HG03135 (cell line): ENCODE data around the gene RAP1A.
"Not testable (repeated sequence)": the region's sequence is repeated elsewhere in the genome, so short reads cannot be mapped to it uniquely, and the experiment has no call there.

ENCODE experiments used
- ATAC-seq: cut with Tn5 transposase; IDR thresholded peaks from one replicate; pipeline ENCODE4 v1.9.1; 2021; ENCODE audit warnings: mild to moderate bottlenecking, moderate library complexity; ENCODE audit not compliant: unreplicated experiment

The RAP1A gene

DNA sequence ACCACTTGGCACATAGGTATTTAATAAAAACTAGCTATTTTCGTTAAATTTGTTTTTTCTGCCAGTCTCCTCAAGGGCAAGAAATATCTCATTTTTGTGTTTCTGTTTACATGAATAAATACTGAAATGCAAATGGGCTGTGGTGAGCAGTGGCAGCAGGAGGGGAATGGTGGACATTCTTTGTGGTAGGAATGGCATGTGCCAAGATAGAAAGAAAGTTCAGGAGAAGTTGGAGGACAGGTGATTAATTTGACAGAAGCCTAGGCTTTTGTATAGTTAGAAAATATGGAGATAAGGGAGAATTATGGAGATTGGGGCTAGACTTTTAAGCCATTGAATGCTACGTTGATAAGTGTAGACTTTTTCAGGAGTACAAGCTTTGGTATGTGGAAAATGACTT is 8.6 kb downstream of the RAP1A start:
- ATAC-seq: no peak

DNA sequence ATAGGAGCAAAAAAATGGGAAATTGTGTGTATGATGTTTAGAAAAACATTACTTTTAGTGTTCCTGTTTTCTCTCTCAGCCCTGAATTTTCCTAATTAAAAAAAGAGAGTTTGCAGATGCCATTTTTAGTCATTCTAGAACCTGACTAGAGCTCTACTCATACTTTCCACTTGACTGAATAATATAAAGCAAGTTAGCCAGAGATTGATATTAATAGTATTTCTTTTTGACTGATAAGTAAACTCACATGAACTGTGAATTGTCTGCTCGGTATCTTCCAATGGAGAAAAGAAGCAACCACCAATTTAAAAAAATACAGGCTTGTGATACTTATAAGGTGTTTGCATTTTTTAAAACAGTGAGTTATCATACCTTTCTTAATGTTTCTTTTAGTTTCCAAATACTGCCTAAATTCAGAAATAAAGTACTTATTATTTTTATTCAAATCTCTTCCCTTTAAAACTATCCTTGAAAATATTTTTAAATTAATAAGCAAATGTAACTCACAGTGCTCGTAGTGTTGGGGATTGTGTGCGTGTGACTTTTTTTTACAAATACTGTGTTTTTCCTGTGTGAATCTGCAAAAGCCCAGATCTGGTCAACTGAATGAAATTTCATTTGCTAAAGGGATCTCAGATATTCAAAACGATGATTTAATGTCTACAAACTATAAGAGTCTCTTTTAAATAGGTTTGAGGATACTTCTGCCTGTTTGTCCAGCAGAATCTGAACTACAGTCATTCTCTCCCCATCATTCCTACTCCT is 9.8 kb downstream of the RAP1A start:
- ATAC-seq: no peak

DNA sequence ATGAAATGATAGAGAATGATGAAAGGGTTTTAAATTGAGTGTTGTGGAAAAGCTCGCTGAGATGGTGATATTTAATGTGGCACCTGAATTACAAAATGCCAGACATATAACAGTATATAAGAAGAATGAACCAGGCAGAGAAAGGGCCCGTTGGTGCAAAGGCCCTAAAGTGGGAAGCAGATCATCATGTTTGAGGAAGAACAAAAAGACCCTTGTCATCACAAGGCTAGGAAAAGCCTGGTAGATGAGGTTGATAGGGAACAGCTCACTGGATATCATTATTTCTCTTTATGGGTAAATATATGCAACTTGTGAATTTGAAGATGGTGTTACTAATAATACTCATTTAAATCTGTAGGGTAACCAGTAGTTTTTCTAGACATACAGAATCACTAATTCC is 11.0 kb downstream of the RAP1A start:
- no peak for ATAC-seq

DNA sequence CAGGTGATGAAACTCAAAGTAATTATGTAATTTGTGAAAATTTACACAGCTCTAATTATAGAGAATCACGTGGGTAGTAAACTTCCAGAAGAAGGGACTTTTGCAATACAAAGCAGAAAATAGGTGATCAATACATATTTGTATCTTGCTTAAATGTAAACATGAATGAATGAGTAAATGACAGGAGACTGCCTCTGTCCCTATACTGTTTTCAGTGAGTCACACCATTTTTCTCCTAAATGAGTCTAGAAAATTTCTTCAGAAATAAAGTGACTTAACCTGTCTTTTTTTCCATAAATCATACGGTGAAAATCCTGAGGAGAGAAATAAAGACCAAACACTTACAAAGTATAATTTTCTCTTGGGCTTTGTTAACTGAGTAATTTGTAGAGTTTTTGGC is 11.9 kb downstream of the RAP1A start:
- no peak for ATAC-seq

DNA sequence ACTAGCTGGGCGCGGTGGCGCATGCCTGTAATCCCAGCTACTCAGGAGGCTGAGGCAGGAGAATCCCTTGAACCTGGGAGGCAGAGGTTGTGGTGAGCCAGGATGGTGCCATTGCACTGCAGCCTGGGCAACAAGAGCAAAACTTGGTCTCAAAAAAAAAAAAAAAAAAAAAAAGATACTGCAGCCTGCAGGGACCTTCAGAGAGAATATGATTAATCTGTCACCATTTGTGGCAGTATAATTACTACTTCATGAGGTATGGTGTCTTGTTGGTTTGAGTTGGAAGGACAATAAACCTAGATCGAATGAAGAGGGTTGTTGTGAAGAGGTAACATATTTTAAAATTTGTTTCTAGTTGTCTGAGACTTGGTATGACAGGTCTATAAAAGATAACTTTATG is 13.2 kb downstream of the RAP1A start:
- not testable (repeated sequence) for ATAC-seq

DNA sequence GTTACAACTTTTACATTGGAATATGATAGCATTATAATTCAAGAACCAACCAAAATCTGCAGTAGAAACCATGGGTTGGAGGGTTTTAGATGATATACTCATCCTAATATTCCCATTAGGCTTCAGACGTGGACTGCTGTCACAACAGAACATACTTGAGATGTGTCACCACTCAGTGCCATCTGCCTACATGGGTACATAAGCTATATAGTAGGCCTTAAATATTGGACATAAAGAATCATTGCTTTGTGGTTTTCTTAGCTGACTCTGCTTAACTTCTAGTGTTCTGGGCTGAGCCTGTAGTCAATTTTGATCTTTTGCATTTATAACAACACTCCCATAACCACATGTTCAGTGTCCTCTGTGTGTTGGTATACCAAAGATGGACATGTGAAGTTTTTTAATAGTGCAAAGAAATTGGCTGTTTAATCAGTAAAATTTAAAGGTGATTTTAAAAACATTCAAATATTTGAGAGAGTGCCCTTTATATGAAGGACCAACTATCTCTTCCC is 14.2 kb downstream of the RAP1A start:
- ATAC-seq: no peak

DNA sequence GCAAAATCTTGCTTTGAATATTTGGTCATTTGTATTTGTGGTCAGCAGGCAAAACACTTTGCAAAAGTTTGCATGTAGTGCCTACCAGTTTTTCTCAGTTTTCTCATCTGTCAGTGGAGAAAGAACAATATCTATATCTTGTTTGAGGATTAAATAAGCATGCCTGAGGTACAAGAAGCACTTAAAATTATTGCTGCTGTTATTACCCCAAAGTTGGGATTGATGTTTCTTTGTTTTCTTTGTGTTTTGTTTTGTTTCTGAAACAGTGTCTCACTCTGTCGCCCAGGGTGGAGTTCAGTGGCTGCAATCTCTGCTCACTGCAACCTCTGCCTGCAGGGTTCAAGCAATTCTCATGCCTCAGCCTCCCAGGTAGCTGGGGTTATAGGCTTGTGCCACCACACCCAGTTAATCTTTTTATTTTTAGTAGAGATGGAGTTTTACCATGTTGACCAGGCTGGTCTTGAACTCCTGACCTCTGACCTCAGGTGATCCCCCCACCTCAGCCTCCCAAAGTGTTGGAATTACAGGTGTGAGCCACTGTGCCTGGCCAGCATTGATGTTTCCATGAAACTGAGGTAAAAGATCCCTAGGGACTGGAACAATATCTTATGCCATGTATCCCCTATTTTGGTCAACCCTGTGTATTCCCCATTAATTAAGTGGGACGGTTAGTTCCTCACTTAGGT is 15.9 kb downstream of the RAP1A start:
- no peak for ATAC-seq

DNA sequence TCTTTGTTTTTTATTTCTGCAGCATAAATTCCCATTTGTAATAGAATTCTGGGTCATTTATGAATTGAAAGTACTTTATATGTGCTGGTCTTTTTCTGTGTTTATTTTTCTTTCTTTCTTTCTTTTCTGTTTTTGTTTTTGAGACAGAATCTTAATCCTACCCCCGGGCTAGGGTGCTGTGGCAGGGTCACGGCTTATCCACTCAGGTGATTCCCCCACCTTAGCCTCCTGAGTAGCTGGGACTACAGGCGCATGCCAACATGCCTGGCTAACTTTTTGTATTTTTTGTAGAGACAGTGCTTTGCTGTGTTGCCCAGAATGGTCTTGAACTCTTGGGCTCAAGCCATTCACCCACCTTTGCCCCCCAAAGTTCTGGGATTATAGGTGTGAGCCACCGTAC is 18.7 kb downstream of the RAP1A start:
- no peak for ATAC-seq

DNA sequence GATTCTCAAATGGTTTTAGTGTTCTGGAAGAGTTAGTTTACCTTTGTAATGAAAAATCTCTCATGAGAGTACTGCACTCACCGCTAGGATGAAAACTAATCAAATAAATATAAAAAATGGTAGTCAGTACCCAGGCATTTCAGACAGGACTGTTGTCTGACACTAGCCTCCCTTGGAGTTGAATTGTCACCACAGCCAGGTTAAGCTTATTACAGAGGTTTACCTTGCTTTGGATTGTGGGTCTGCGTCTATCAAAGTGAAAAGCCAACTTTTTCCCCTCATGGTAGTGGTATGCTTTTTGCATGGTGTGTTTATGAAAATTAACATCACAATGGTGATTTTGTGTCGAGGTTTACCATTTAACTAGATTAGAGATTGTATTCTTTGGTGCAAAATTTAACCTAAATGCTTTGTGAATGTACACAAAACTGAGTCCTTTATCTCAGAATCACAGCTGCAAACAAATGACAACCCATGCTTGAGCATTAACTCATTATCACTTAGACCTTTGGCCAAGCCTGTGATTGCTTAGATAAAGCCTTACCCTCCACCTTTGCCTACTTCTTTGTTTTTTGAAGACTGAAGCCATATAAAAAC is 20.1 kb downstream of the RAP1A start:
- ATAC-seq: no peak

DNA sequence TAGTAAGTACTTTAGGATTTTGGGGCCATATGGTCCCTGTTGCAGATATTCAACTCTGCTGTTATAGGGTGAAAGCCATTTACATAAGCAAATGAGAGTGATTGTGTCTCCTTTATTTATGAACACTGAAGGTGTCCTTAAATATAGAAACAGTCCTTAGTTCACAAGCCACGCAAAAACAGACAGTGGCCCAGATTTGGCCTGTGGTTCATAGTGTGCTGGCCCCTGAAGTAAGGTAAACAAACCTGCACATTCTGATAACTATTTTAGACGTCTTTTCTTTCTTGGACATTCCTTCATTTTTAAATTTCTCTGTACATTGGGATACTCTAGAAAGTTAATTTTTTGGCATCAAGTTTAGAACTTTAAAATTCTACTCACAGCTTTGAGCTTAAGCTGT is 23.5 kb downstream of the RAP1A start:
- ATAC-seq: no peak

DNA sequence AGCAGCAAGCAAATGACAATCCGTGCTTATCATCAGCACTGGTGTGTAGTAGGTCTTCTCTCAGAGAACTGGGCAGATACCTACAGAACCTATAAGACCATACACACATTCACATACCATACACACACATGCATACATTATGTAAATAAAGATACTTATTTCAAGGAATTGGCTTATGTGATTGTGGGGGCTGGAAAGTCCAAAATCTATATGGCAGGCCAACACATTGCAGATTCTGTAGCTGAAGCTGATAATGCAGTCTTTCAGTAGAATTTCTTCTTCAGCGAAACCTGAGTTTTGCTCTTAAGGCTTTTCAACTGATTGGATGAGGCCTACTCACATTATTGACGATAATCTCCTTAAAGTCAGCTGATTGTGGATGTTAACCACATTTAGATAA is 24.1 kb downstream of the RAP1A start:
- no peak for ATAC-seq

DNA sequence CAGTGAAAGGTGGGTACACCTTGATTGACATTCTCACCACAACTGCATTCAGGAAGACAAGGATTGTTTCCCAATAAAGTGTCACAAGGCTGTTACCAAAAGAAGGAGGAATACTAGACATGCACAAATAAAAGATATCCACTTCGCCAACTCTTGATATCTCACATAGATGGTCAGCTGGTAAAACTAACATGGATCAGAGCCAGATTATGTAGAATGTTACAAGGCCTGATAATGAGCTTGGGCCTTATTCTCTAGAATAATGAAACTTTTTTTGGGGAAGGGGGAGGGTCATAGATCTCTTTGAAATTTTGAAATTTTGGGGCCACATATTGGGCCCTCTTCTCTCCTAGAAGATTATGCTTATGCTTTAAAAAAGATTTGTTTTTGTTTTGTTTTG is 24.9 kb downstream of the RAP1A start:
- ATAC-seq: no peak

DNA sequence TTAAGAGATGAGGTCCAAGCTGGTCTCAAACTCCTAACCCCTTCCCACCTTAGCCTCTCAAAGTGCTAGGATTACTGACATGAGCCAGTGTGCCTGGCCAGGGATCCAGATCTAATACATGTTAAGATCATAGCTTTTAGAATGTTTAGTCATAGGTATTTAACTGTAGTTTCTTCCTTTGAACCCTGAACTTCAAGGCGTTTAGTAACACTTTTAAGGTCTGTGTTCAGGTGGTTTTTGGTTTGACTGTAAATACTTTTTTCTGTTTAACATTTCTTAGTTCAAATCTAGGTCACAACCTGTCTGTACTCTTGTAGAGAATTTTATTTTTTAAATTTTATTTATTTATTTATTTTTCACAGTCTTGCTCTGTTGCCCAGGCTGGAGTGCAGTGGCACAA is 28.1 kb downstream of the RAP1A start:
- no peak for ATAC-seq

DNA sequence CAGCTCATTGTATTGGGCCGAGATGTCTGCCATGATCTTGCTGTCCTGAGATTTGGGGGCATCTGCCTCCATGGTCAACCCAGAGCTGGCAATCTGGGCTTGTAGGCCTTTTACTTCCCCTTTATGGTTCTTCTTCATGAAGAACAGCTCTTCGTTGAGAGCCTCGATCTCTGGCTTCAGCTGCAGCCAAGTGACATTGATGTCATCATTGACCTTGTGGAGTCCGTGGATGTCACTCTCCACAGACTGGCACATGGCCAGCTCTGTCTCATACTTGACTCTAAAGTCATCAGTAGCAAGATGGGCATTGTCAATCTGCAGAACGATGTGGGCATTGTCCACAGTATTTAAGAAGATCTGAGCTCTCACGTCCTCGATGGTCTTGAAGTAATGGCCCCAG is 29.2 kb downstream of the RAP1A start:
- ATAC-seq: no peak

DNA sequence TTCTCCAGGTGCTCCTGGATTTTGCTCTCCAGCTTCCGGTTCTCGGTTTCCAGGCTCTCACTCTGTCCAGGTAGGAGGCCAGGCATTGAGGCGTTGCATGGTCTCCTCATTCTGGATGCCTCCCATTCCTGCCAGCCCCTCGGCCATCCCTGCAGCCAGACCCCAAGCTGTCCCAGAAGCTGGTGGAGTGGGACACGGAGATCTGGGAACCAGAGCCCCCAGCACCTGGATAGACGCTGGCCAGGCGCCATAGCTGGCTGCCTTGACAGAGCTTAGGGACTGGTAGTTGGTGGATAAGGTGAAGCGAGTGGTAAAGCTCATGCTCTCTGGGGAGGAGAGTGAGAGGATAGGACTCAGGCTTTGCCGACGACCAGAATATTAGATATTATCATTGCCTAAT is 29.6 kb downstream of the RAP1A start:
- no peak for ATAC-seq

DNA sequence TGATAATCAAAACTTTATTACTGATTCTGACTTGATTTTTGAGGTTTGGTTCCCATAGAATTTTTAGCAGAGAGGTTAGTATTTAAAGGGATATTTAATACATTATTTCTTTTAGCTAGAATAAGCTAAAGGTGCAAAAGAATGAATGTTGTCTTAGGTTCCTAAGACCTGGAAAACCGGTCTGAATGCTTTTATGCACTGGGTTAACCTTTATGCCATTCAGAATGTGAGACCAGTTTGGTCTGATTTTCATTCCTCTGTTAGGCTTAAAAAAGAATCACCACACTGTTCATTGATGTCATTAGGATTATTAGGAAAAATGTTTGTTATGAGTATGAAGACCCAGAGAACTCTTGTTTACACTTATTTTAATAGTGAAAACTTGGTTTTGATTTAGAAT is 30.1 kb downstream of the RAP1A start:
- no peak for ATAC-seq

DNA sequence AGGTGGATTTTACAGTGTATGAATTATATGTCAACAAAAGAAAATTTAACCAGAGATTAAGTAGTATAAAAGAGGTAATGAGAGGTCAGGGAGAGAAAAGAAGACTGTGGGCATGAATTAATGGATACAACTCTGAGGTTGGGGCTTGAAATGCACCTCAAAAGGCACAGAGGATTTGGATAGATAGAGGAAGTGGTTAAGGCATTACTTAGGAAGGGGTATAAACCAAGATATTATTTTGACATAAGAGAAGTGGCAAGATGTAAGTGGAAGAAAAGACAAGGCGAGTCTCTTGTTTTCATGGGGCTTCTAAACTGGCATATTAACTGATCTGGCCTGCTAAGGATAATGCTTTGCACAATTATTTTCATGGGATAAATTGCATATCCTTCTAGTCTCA is 34.1 kb downstream of the RAP1A start:
- no peak for ATAC-seq

DNA sequence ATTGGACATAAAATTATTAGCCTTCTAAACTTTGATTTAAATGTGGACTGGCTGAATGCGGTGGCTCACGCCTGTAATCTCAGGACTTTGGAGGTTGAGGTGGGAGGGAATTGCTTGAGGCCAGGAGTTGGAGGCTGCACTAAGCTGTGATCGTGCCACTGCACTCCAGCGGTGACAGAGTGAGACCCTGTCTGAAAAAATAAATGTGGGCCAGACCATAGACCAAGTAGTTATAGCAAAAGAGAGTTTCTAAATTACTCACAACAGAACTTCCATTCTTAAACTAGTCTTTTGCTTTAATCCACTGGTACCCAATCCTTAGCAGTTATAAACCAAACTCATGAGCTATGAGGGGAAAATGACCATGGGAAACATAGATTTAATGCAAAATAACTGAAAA is 35.2 kb downstream of the RAP1A start:
- no peak for ATAC-seq

DNA sequence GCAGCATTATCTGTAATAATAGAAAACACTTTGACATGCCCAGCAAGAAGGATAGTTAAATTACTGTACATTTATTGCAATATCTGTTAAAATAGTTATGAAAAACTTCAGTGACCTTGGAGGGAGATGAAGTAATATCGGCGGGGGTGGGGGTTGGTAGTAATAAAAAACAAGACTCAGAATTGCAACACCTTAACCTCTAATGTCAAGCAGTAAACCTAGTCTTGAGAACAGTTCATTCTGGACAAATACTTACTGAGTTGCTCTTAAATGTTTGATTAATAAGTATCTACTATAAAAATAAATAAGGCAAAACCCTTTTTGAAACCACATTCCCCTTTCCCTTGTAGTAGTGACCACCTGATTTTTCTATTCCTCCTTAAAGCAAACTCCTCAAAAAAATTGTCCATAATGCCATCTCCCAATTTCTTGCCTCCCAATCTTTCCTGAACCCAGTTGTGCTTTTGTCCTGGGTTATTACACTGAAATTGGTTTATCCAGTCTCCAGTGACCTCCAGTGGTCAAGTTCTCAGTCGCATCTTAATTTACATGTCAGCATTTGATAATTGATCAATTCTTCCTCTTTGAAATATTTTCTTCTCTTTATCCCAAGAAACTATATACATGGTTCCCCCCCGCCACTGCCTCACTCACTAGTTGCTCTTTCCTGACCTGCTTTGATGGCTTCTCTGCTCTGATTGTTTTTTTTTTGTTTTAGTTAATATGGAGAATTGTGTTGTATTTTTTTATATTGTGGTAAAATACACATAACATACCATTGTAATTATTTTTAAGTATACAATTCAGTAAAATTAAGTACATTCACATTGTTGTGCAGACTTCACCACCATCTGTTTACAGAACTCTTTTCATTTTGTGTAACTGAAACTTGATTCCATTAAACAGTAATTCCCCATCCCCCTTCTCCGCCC is 36.8 kb downstream of the RAP1A start:
- no peak for ATAC-seq

DNA sequence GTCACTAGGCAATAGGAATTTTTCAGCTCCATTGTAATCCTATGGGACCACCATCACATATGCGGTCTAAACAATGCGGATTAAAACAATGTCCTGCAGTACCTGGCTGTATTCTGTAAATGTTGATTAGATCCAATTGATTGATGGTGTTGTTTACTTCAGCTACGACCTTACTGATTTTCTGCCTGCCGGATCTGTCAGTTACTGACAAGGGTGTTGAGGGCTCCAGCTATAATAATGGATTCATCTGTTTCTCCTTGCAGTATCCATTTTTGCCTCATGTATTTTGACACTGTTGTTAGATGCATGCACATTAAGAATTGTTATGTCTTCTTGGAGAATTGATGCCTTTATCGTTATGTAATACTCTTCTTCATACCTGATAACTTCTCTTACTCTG is 39.0 kb downstream of the RAP1A start:
- ATAC-seq: no peak
